H9 (cell line): ENCODE results near the gene POU2F1. TPM values are rescaled to one million over a fixed set of nuclear protein-coding genes. Genes with fewer than 3 reads are reported as not detected.

Experiments used
- DNase-seq: peaks from one replicate; pipeline ENCODE4 v3.0.0-alpha.2; 2017
- H2AFZ ChIP-seq: one replicate; pipeline ENCODE4 v1.6.1; 2013; ENCODE audit warnings: mild to moderate bottlenecking, low read length, control low read depth, moderate library complexity
- H2AK5ac ChIP-seq: 2 replicates; pipeline ENCODE4 v1.6.1; 2013; ENCODE audit warnings: low read length, control low read depth, mixed read lengths; ENCODE audit not compliant: insufficient read length
- H2BK120ac ChIP-seq: one replicate; pipeline ENCODE4 v1.6.1; 2013; ENCODE audit warnings: low read depth, mild to moderate bottlenecking, low read length, control low read depth, inconsistent platforms; ENCODE audit not compliant: poor library complexity, severe bottlenecking
- H2BK12ac ChIP-seq: 2 replicates; pipeline ENCODE4 v1.6.1; 2013; ENCODE audit warnings: low read length, control low read depth, mixed read lengths, low read depth; ENCODE audit not compliant: insufficient read length
- H2BK15ac ChIP-seq: 2 replicates; pipeline ENCODE4 v1.6.1; 2013; ENCODE audit warnings: low read depth, low read length, control low read depth
- H2BK20ac ChIP-seq: one replicate; pipeline ENCODE4 v1.6.1; 2013; ENCODE audit warnings: low read depth, mild to moderate bottlenecking, low read length, control low read depth, inconsistent platforms; ENCODE audit not compliant: poor library complexity, severe bottlenecking
- H2BK5ac ChIP-seq: 2 replicates; pipeline ENCODE4 v1.6.1; 2013; ENCODE audit warnings: low read length, control low read depth, mixed read lengths; ENCODE audit not compliant: insufficient read length
- H3K14ac ChIP-seq: 2 replicates; pipeline ENCODE4 v1.6.1; 2013; ENCODE audit warnings: low read length, control low read depth; ENCODE audit not compliant: insufficient read depth
- H3K18ac ChIP-seq: 2 replicates; pipeline ENCODE4 v1.6.1; 2013; ENCODE audit warnings: low read depth, mild to moderate bottlenecking, mixed read lengths, low read length, control low read depth; ENCODE audit not compliant: insufficient read length
- H3K23ac ChIP-seq: 2 replicates; pipeline ENCODE4 v1.6.1; 2013; ENCODE audit warnings: low read length, control low read depth, mixed read lengths, low read depth; ENCODE audit not compliant: insufficient read length
- H3K23me2 ChIP-seq: 2 replicates; pipeline ENCODE4 v1.6.1; 2013; ENCODE audit warnings: low read depth, mild to moderate bottlenecking, mixed read lengths, low read length, control low read depth; ENCODE audit not compliant: insufficient read length, poor library complexity, severe bottlenecking
- H3K27ac ChIP-seq: 2 replicates; pipeline ENCODE4 v1.5.1; 2013; ENCODE audit warnings: low read length, control low read depth, mixed read lengths, low read depth; ENCODE audit not compliant: insufficient read length
- H3K27me3 ChIP-seq: 2 replicates; pipeline ENCODE4 v1.6.1; 2013; ENCODE audit warnings: low read length, control low read depth, inconsistent platforms; ENCODE audit not compliant: insufficient read depth
- H3K4ac ChIP-seq: 2 replicates; pipeline ENCODE4 v1.6.1; 2013; ENCODE audit warnings: low read depth, mild to moderate bottlenecking, control low read depth, inconsistent platforms, low read length, moderate library complexity
- H3K4me1 ChIP-seq: 2 replicates; pipeline ENCODE4 v1.6.1; 2013; ENCODE audit warnings: low read length, control low read depth, inconsistent platforms; ENCODE audit not compliant: insufficient read depth
- H3K4me2 ChIP-seq: 2 replicates; pipeline ENCODE4 v1.6.1; 2013; ENCODE audit warnings: low read length, control low read depth, mixed read lengths; ENCODE audit not compliant: insufficient read length, insufficient read depth
- H3K56ac ChIP-seq: 2 replicates; pipeline ENCODE4 v1.6.1; 2013; ENCODE audit warnings: low read depth, mild to moderate bottlenecking, mixed read lengths, low read length, control low read depth; ENCODE audit not compliant: insufficient read length
- H3K79me1 ChIP-seq: 2 replicates; pipeline ENCODE4 v1.6.1; 2013; ENCODE audit warnings: low read depth, mild to moderate bottlenecking, moderate library complexity, low read length, control low read depth, inconsistent platforms; ENCODE audit not compliant: insufficient read depth, poor library complexity, severe bottlenecking
- H3K79me2 ChIP-seq: 2 replicates; pipeline ENCODE4 v1.6.1; 2013; ENCODE audit warnings: low read length, control low read depth, inconsistent platforms; ENCODE audit not compliant: insufficient read depth
- H3K9ac ChIP-seq: 2 replicates; pipeline ENCODE4 v1.6.1; 2013; ENCODE audit warnings: low read length, control low read depth, mixed read lengths; ENCODE audit not compliant: insufficient read length; ENCODE audit errors: extremely low read depth
- H3K9me3 ChIP-seq: one replicate; pipeline ENCODE4 v1.6.1; 2013; ENCODE audit warnings: low read depth, low read length, inconsistent platforms; ENCODE audit not compliant: control insufficient read depth
- H3T11ph ChIP-seq: one replicate; pipeline ENCODE4 v1.6.1; 2013; ENCODE audit warnings: mild to moderate bottlenecking, low read length, control low read depth, inconsistent platforms
- H4K20me1 ChIP-seq: one replicate; pipeline ENCODE4 v1.6.1; 2013; ENCODE audit not compliant: control insufficient read depth, insufficient read length, insufficient read depth
- H4K5ac ChIP-seq: 2 replicates; pipeline ENCODE4 v1.6.1; 2013; ENCODE audit warnings: low read depth, mild to moderate bottlenecking, mixed read lengths, low read length, control low read depth; ENCODE audit not compliant: insufficient read length
- H4K8ac ChIP-seq: replicated peaks from 2 replicates; pipeline ENCODE4 v1.6.1; 2013; ENCODE audit warnings: low read length, control low read depth, mixed read lengths, low read depth; ENCODE audit not compliant: insufficient read length
- H4K91ac ChIP-seq: 2 replicates; pipeline ENCODE4 v1.6.1; 2013; ENCODE audit warnings: low read depth, mild to moderate bottlenecking, moderate library complexity, mixed read lengths, low read length, control low read depth; ENCODE audit not compliant: insufficient read length
- H3K27ac Mint-ChIP-seq, 3 experiments: 2 replicates in 2 of 3; 3 replicates in 1 of 3; pipeline ENCODE4 v1.8.0; 2020 to 2021; ENCODE audit warnings: mixed read lengths in 3 of 3, mild to moderate bottlenecking in 1 of 3, moderate library complexity in 1 of 3
- H3K27me3 Mint-ChIP-seq: 2 replicates; pipeline ENCODE4 v1.8.0; 2021; ENCODE audit warnings: low read depth, mild to moderate bottlenecking, moderate library complexity, mixed read lengths
- H3K36me3 Mint-ChIP-seq, 3 experiments: 2 replicates in 2 of 3; 3 replicates in 1 of 3; pipeline ENCODE4 v1.8.0; 2020 to 2021; ENCODE audit warnings: low read depth in 3 of 3, mixed read lengths in 3 of 3; ENCODE audit not compliant: insufficient read depth in 1 of 3
- H3K4me1 Mint-ChIP-seq, 2 experiments: 2 replicates each; pipeline ENCODE4 v1.8.0; 2020; ENCODE audit warnings: mixed read lengths in 2 of 2
- H3K4me3 Mint-ChIP-seq, 2 experiments: 2 replicates in 1 of 2; 3 replicates in 1 of 2; pipeline ENCODE4 v1.8.0; 2020 to 2021; ENCODE audit warnings: mild to moderate bottlenecking in 2 of 2, mixed read lengths in 2 of 2, moderate library complexity in 1 of 2
- H3K9me3 Mint-ChIP-seq, 2 experiments: 2 replicates in 1 of 2; 3 replicates in 1 of 2; pipeline ENCODE4 v1.8.0; 2020; ENCODE audit warnings: mild to moderate bottlenecking in 2 of 2, mixed read lengths in 2 of 2, moderate library complexity in 1 of 2
- WGBS: extraction: QIAGEN DNeasy Blood & Tissue Kit; methylation state at CpG from one replicate; pipeline ENCODE4 v1.1.7; 2013; ENCODE audit warnings: missing lambda C conversion rate, low lambda C conversion rate, mixed read lengths; ENCODE audit not compliant: insufficient read length; ENCODE audit errors: extremely low coverage; 5-methylcytosine and 5-hydroxymethylcytosine counted together
- total RNA-seq: library from RNA; stranded (reverse); gene quantifications from 2 replicates; pipeline ENCODE4 v1.2.1, GENCODE V29; 2021
- TF ChIP-seq, protein P1 (sequence below): fragments of 200-600 bp; sonication (generic); conservative IDR thresholded peaks from 3 replicates; pipeline ENCODE4 v1.8.0; 2021; ENCODE audit warnings: antibody characterized with exemption, mild to moderate bottlenecking

POU2F1 gene
- total RNA-seq, 1 experiment from 2014 or later = 62.5 TPM

DNA sequence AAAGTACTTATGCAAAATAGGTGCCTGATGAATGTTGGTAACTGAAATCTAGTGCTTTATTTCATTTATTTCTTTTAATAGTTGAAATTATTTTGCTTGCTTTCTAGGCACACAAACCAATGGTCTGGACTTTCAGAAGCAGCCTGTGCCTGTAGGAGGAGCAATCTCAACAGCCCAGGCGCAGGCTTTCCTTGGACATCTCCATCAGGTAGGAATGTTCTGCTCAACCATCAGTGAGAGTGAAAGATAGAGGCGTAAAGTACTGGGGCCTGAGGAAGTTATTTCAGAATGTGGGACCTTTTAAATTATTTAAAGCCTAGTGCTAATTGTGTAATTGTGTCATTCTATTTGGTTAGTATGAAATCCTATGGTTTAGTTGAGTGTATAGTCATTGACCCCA, 144.7 kb downstream of the POU2F1 start:
- no peaks in the 10 kb centered on the region for H3K79me1 ChIP-seq
- H3K79me2 ChIP-seq = peaks cover 3% of the 10 kb centered on the region; the same call in 1 of the 2 replicates
- peaks cover 2 to 11% (median 7%) of the 10 kb centered on the region in 3 experiments; a peak in 6 of 7 replicates for H3K36me3 Mint-ChIP-seq
- peaks cover 31 to 36% of the 10 kb centered on the region in 2 experiments for H3K4me1 Mint-ChIP-seq
- no peak overlapping the region for H2BK15ac ChIP-seq
- no peak overlapping the region for H2BK120ac ChIP-seq
- no peak overlapping the region for H2AFZ ChIP-seq
- no peaks in the 10 kb centered on the region for H3K4me1 ChIP-seq
- no peak overlapping the region for H2AK5ac ChIP-seq
- no peak overlapping the region for H3K9ac ChIP-seq
- H3K27ac ChIP-seq = no peak overlapping the region
- TF ChIP-seq, protein P1, sequence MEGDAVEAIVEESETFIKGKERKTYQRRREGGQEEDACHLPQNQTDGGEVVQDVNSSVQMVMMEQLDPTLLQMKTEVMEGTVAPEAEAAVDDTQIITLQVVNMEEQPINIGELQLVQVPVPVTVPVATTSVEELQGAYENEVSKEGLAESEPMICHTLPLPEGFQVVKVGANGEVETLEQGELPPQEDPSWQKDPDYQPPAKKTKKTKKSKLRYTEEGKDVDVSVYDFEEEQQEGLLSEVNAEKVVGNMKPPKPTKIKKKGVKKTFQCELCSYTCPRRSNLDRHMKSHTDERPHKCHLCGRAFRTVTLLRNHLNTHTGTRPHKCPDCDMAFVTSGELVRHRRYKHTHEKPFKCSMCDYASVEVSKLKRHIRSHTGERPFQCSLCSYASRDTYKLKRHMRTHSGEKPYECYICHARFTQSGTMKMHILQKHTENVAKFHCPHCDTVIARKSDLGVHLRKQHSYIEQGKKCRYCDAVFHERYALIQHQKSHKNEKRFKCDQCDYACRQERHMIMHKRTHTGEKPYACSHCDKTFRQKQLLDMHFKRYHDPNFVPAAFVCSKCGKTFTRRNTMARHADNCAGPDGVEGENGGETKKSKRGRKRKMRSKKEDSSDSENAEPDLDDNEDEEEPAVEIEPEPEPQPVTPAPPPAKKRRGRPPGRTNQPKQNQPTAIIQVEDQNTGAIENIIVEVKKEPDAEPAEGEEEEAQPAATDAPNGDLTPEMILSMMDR = peak; percentile 32; the same call in 2 of the 3 replicates
- H4K91ac ChIP-seq = no peak overlapping the region
- no peaks in the 10 kb centered on the region for H3K23me2 ChIP-seq
- H3K14ac ChIP-seq = no peak overlapping the region
- H3K4ac ChIP-seq = no peak overlapping the region
- H3T11ph ChIP-seq = no peak overlapping the region
- H4K20me1 ChIP-seq = no peaks in the 10 kb centered on the region
- no peak overlapping the region for H4K5ac ChIP-seq
- no peak overlapping the region for H4K8ac ChIP-seq
- H3K9me3 ChIP-seq = no peaks in the 10 kb centered on the region
- no peak overlapping the region for H3K4me2 ChIP-seq
- DNase-seq = no peak
- no peak overlapping the region for H3K23ac ChIP-seq
- H3K56ac ChIP-seq = no peak overlapping the region
- no peak overlapping the region for H3K4me3 Mint-ChIP-seq
- no CpG with 5 or more reads among the region's 2 CpGs for WGBS
- H3K27me3 Mint-ChIP-seq = no peaks in the 10 kb centered on the region
- H2BK12ac ChIP-seq = no peak overlapping the region
- no peak overlapping the region for H3K18ac ChIP-seq
- peak overlapping the region in 2 of 3 experiments; percentile 15 to 58; a peak in 3 of 7 replicates for H3K27ac Mint-ChIP-seq
- H3K9me3 Mint-ChIP-seq = no peaks in the 10 kb centered on the region
- no peak overlapping the region for H2BK20ac ChIP-seq
- H2BK5ac ChIP-seq = no peak overlapping the region
- no peaks in the 10 kb centered on the region for H3K27me3 ChIP-seq
